Superior temporal gyrus (tissue), 1 donor: ENCODE data around the gene AQP11.
"Not testable (repeated sequence)": the region's sequence is repeated elsewhere in the genome, so short reads cannot be mapped to it uniquely, and the experiment has no call there.

ENCODE experiments used
- DNase-seq: peaks from one replicate; pipeline ENCODE4 v3.0.0-alpha.2; 2016; ENCODE audit errors: extremely low spot score

The AQP11 gene

GRCh38 chr11:77592727-77593126 lies 3.0 kb downstream of the AQP11 start:
- no peak for DNase-seq

GRCh38 chr11:77593883-77594282 lies 4.1 kb downstream of the AQP11 start:
- no peak for DNase-seq

DNA sequence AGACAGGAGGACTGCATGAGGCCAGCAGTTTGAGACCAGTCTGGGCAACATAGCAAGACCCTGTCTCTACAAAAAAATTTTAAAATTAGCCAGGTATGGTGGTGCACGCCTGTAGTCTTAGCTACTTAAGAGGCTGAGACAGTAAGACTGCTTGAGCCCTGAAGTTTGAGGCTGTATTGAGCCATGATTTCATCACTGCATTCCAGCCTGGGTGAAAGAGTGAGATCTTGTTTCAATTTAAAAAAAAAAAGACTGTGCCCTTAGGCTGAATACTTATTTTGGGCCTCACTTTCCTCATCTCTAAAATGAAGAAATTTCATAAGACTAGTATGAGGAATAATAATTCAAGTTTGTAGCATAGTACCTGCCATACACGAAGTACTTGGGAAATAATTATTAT lies 6.9 kb downstream of the AQP11 start:
- no peak for DNase-seq

GRCh38 chr11:77598195-77598594 lies 8.4 kb downstream of the AQP11 start:
- no peak for DNase-seq

DNA sequence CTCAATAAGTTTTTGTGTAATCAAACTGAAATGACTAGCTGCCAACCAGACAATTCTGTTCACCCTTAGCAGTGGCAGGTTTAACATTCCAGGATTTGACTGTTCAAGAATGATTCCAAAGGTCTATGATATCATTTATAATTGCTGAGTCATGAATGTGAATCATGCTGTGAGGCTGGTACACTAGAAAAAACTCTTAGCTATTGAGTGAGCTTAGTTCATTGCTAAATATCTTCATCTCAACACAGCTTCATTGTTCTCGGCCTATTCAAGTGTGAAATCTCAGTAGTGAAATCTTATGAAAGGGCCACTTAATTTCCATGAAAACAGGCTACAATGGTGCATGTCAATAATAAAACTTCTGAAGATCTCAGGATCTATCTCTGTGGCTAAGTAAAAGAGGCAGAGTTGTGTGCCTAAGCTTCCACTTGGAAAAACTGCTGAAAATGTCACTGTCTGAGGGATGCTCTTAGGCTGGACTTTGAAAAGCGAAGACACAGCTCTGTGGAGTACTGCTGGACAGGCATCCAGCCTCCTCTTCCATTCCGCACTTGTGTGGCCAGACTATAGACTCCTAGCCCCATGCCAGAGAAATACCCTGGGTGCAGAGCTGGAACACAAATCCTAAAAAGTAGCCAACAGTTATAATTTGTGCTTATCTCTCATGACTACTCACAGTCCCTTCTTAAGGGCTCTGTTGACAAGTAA lies 12.8 kb downstream of the AQP11 start:
- peak; percentile 75 for DNase-seq

GRCh38 chr11:77604281-77604680 lies 14.5 kb downstream of the AQP11 start:
- DNase-seq, result no peak

DNA sequence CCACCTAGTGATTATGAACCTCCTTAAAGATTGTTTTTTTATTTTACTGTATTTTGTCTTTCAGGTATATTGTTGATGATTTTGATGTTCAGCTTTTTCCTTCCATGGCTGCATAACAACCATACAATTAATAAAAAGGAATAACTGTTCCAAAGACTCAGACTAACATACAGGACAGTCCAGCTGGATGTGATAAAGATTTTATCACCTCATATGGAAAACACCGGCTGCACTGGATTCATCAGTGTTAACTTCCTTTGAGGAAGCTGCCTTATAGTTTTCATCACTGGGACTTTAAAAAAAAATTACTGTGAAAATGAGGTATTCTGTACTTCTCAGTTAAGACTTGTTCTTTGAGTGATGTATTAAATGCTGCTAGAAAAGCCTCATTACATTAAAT lies 19.5 kb downstream of the AQP11 start:
- no peak for DNase-seq

GRCh38 chr11:77611921-77612320 lies 22.2 kb downstream of the AQP11 start:
- DNase-seq, result no peak

- no peak for DNase-seq
Observed at GRCh38 chr11:77617892-77618291, 28.1 kb downstream of the AQP11 start.

DNA sequence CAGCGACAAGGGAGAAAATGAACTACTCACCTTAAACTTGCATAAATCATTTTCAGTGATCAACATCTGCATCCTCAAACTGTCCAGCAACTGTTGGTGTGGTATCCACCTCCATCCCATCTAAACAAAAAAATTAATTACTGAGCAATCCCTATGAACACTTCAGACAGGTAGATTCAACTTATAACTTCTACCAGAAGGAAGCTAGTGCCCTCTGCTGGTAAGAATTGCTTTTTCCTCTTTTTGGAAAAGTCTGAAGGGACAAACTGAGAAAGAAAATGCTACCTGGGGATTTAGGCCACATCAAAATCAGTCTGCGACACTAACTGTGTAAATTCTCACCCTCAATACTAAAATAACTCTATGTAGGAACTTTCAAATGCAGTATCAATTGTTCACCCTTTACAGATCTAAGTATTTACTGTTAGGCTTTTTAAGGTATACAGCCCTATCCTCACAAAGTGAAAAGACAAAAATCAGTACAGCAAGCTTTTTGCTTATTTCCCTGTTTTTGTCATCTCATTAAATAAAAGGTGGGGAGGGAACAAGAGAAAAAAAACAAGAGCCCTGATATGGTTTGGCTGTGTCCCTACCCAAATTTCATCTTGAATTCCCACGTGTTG lies 29.9 kb downstream of the AQP11 start:
- DNase-seq, result peak; percentile 87

DNA sequence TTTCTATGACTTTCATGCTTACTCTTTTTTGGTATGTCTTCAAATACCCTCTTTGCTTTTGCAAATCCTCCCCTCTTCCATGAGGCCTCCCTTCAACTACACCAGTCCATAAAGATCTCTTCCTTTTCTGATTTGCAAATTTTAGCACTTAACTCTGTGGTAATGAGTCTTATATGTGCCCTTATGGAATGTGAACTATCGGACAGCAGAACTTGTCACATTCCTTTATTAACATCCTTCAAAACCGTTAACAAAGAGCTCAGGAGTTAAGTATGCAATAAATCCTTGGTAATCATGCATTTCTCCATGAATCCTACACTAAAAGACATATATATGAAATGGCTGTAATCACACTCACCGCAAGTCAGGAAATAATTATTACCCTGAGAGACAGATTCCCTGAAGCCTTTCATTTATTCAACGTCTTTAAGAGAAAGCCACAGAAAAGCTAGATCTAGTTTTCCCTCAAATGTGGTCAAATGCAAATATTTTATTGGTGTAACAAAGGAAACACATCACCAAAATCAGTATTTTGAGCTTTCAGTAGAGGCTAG lies 40.5 kb downstream of the AQP11 start:
- DNase-seq, result no peak

- DNase-seq, result not testable (repeated sequence)
Observed at GRCh38 chr11:77633926-77634325, 44.2 kb downstream of the AQP11 start.

DNA sequence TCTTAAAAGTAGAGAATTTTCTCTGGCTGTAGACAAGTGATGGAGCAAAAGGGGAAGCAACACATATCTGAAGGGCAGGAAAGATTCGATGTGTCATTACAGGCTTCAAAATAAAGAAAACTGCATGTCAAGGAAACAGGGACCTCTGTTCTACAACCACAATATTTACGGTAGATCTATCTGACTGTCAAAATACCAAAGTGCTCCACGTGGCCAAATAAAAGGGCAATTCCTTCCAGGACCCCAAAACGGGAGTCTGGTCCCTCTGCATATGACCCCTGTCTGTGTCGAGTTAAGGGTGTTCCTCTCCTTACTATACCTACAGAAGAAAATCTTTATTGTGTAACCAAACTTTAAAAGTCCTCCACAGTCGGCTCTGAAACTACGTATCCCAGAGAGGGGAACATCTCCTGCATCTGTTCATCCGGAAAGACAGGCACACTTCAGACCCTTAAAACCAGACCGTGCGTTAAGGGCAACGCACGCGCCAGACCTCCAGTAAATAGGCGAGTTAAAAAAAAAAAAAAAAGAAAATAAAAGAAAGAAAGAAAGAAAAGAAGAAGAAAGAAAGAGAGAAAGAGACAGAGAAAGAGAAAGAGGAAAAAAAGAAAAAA lies 47.1 kb downstream of the AQP11 start:
- DNase-seq, result no peak

DNA sequence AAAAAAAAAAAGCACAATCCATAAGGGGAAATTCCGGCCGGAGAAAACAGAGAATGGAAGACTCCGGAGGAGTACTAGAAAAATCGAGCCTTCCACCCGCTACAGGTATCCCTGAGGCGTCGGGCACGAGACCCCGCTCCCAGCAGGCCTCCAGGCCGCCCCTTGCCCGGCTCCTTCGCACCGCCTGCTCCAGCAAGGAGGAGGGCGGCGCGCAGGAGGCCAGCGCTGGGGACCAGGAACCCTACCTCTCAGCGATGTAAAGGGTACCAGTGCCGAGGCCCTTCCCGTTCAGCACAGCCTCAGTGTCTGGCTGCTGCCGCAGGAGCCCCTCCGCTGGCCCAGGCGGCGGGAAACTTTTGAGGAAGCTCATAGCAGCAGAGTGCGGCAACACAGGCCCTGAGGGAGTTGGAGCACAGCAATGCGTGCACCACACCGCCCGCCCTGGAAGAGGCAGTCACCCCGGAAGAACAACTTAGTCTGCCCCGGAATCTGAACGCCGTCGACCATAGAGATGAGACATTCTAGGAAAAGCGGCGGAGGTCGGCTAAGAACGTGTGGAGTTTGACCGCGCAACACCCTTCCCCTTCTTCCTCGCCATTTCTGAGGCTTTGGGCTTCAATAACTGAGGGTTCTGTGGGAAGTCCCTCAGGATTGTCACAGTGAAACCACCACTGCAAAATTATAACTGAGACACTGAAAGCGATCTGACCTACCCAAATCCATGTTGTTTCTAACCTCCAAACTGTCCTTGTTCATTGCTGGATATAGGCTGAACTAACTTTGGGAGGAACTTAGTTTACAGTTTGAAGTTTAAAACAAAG lies 47.8 kb downstream of the AQP11 start, which contains the start of gene CLNS1A:
Gene CLNS1A, minus strand, starts transcription at position 450 of the 821 bp plus-strand sequence. Its CDS starts 80 bp downstream, at position 370.
- peak; percentile 98 for DNase-seq

GRCh38 chr11:77642228-77642627 lies 52.5 kb downstream of the AQP11 start:
- no peak for DNase-seq

- DNase-seq, result no peak
Observed at GRCh38 chr11:77644887-77645286, 55.1 kb downstream of the AQP11 start.

DNA sequence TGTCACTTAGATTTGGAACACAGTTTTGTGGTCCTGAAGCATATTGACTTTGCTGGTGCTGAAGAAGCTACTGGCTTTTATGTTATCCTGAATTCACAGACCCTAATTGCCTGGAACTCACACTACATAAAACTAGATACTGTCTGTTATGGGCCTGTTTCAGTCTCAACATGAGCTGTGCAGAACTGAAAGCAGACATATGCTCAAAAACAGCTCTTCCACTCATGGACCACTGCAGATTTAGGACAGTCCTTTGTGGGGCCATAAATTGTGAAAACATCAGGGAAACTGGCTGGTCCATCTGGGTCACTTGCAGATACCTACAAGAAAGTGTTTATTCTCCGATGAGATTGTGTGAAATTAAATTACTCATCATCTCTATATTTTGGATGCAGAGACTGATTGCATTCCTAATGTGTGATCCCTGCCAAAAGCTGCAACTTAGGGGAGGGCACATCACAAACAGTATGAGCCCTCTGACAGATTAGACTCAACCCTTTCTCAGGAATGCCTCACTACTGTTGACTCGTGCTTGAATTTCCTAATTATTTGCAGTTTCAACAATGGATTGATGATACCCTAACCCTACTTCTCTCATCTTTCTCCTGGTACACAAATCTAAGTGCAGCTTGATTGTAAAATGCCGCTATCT lies 58.0 kb downstream of the AQP11 start:
- DNase-seq, result no peak

GRCh38 chr11:77650123-77650522 lies 60.4 kb downstream of the AQP11 start:
- DNase-seq, result no peak

GRCh38 chr11:77654770-77655434 lies 65.1 kb downstream of the AQP11 start:
- no peak for DNase-seq

- DNase-seq, result no peak
Observed at GRCh38 chr11:77656362-77656761, 66.6 kb downstream of the AQP11 start.
